HG02623 (cell line): ENCODE measurements around the gene B4GALNT4.
"Not testable (repeated sequence)": the region's sequence is repeated elsewhere in the genome, so short reads cannot be mapped to it uniquely, and the experiment has no call there.

Experiments
- ATAC-seq: cut with Tn5 transposase; IDR thresholded peaks from one replicate; pipeline ENCODE4 v1.9.1; 2021; ENCODE audit warnings: moderate library complexity; ENCODE audit not compliant: unreplicated experiment

Gene B4GALNT4

DNA sequence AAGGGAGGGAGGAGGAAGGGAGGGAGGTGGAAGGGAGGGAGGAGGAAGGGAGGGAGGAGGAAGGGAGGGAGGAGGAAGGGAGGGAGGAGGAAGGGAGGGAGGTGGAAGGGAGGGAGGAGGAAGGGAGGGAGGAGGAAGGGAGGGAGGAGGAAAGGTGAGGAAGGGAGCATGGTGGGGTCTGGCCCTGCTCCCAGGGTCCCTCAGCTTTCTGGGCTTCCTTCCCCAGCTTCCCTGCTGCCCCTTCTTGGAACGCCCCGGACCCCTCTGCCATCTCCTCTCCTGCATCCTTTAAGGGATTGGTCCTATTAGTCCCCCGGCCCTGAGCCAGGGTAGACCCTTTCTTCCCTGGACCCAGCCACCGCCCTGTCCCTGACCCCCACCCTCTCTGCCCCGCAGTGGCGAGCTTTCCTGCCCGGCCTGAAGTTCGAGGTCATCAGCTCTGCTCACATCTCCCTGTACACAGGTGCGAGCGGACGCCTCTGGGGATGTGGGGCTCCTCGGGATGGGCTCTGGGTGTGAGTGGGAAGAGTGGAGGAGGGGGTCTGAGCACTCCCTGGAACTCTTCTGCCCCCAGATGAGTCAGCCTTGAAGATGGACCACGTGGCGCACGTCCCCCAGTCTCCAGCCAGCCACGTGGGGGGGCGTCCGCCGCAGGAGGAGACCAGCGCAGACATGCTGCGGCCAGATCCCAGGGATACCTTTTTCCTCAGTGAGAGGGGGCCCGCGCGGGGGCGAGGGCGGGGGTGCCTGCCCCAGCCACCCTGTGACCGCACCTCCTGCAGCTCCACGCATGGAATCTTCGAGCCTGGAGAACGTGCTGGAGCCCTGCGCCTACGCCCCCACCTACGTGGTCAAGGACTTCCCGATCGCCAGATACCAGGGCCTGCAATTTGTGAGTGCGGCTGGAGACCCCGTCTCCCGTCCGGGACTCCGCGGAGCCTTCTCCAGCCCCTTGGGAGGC, 6.0 kb downstream of the B4GALNT4 start:
- ATAC-seq = no peak

DNA sequence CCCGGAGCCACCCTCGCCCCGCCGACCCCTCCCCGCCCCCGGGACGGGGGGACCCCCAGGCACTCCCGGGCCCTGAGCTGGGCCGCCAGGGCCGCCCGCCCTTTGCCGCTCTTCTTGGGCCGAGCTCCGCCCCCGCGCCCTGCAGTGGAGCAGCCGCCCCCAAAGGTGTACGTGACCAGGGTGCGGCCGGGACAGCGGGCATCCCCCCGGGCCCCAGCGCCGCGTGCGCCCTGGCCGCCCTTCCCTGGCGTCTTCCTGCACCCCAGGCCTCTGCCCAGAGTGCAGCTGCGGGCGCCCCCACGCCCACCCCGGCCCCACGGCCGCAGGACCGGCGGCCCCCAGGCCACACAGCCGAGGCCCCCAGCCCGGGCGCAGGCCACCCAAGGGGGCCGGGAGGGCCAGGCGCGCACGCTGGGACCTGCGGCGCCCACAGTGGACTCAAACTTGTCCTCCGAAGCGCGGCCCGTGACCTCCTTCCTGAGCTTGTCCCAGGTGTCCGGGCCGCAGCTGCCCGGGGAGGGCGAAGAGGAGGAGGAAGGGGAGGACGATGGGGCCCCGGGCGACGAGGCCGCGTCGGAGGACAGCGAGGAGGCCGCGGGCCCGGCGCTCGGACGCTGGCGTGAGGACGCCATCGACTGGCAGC, 7.4 kb downstream of the B4GALNT4 start:
- ATAC-seq = no peak

DNA sequence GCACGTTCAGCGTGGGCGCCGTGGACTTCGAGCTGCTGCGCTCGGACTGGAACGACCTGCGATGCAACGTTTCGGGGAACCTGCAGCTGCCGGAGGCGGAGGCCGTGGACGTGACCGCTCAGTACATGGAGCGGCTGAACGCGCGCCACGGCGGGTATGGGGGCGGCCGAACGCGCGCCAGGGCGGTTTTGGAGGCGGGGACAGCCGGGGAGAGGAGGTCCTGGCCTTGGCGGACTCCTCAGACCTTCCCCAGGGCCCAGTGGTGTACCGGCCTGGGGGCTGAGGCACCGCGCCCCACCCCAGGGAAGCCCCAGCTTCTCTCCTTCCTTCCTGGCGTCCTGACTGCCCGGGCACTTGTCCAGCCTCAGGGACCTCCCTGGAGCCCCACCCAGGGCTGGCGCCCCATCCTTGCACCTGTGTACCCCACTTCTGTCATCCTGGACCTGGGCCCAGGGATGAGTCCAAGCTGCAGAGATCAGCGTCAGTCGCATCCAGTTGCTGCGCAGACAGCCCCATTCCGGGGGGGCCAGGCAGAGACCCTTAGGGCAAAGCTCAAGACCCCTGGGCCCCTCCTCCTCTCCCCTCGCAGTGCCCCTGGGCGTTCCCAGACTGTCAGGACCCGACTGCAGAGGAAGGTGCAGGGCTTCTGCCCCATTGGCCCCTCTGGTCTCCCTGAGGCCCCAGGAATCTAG, 8.0 kb downstream of the B4GALNT4 start:
- no peak for ATAC-seq

DNA sequence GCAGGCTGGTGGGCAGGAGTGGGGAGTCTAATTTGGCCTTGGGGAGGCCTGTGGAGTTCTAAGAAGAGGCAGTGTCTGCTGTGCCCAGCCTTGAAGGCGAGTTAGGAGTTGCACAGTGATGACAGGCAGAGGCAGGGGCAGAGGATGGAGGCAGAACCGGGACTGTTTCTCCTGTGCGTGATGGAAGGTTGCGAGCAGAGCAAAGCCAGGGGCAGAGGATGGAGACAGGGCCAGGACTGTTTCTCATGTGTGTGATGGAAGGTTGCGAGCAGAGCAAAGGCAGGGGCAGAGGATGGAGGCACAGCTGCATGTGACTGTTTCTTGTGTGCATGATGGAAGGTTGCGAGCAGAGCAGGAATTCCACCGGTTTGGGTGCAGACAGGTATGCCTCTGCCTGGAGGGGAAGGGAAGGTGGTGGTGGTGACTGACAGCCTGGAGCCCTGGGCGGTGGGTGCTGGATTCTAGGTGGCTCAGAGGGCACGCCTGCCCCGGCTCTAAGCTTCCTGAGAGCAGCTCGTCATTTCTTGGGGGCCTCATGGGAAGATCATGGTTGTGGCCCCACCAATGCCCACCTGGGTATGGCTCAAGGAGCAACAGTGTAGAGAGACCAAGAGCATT, 8.7 kb downstream of the B4GALNT4 start:
- ATAC-seq = no peak

DNA sequence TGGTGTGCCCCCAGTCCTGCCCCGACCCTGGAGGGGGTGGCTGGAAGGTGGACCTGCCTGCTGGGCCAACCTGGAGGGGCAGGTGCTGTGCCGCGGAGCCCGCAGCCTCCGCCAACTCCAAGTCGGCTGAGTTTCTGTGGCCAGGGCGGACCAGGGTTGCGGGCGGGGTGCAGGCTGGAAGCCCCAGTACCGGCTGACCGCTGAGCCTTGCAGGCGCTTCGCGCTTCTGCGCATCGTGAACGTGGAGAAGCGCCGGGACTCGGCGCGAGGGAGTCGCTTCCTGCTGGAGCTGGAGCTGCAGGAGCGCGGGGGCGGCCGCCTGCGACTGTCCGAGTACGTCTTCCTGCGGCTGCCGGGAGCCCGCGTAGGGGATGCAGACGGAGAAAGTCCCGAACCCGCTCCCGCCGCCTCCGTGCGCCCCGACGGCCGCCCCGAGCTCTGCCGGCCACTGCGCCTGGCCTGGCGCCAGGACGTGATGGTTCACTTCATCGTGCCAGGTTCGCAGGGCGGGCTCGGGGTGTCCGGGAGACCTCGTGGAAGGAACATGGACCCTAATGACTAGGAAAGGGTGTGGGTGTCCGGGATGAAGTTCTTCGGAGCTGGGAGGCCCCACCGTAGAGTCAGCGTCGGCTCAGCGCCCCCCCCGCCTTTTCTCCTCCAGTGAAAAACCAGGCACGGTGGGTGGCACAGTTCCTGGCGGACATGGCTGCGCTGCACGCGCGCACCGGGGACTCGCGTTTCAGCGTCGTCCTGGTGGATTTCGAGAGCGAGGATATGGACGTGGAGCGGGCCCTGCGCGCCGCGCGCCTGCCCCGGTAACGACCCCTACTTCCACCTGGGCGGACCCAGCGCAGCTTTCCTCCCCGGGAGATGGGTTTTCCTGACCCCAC, 10.2 kb downstream of the B4GALNT4 start:
- no peak for ATAC-seq

DNA sequence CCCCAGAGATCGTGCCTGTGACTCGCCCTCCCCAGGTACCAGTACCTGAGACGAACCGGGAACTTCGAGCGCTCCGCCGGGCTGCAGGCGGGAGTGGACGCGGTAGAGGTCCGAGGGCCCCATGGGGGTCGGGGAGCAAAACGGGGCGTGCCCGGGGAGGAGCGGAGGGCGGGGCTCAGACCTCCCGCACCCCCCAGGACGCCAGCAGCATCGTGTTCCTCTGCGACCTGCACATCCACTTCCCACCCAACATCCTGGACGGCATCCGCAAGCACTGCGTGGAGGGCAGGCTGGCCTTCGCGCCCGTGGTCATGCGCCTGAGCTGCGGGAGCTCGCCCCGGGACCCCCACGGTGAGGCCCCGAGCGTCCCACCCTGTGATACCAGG, 10.8 kb downstream of the B4GALNT4 start:
- no peak for ATAC-seq

DNA sequence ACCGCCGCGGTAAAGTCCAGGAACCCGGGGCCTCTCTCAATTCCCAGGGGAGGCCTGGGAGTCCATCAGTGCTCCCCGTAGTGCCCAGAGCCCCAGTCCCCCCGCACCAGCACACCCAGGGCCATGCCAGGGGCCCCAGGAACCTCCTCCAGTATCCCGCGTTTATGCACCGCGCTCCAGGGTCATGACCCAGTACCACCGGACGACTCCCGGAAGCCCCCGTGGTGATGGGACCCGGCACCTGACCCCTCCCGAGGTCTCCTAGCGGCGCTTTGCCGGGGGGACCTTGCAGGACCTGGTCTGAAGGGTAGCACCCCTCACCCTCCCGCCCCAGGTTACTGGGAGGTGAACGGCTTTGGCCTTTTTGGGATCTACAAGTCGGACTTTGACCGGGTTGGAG, 11.2 kb downstream of the B4GALNT4 start:
- no peak for ATAC-seq

DNA sequence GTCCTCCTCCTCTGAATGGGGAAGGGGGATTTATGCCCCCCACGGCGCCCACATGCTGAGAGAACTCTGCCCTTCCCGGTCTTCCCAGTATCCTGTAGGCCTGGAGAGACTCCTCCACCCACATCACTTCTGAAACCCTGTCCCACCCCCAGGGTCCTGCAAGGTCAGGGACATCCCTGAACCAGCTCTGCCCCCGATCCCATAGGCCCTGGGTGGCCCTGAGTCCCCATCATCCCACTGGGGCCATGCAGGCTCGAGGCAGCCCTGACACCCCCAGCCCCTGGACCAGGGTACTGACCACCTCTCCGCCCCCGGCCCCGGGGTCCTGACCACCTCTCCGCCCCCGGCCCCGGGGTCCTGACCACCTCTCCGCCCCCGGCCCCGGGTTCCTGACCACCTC, 11.7 kb downstream of the B4GALNT4 start:
- no peak for ATAC-seq

DNA sequence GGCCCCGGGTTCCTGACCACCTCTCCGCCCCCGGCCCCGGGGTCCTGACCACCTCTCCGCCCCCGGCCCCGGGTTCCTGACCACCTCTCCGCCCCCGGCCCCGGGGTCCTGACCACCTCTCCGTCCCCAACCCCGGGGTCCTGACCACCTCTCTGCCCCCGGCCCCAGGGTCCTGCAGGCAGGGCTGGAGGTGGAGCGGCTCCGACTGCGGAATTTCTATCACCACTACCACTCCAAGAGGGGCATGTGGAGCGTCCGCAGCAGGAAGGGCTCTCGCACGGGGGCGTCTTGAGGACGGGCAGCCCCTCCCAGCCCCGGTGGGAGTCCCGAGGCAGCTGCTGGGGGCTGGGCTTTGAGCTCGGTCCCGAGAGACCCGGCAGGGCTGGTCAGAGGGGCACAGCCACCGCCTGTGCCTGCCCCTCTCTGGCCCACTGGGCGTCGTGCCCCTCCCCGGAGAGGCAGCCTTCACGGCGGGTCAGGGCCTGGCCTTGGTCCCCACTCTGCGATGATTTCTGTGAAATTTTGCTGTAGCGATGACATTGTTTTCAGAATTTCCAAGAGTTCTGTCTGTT, 12.3 kb downstream of the B4GALNT4 start:
- no peak for ATAC-seq

DNA sequence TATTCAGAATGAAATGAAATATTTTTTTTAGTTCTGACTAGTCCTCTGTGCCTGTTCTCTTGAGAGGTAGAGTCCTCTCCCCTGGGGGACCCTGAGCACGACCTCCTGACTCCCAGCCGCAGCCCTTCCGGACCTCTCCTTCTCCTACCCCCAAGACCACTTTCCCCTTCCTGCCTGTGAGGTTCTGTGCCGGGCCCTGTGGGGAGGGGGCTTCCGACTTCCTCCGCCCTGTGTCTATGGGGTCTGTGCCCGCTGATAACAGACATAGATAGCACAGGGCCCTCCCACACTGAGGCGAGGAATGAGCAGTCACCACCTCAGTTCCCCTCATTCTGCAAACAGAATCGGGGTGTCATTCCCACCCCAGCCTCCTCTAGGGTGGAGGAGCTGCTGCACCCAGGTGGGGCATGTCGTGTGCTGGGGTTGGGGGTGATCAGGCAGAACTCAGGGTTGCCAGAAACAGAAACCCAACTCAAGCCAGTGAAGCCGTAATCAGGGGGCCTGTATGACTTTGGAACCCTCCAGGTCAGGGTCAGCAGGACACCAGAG, 12.9 kb downstream of the B4GALNT4 start:
- no peak for ATAC-seq

DNA sequence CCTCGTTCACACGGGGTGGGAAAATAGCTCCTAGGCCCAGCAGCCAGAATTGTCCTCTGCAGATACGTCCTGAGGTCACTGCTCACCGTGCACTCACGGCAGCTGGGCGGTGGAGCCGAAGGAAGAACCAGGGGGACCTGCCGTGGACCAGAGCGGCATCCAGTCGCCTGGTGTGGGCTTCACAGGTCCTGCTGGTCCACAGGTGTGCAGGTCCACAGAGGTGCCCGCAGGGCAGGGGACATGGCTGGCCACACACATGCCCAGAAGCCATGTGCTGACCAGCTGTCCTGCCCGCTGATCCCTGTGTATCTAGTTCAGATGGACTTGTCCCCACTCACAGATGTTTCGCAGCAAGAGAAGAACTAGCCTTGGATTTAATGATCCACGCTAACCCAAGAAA, 14.1 kb downstream of the B4GALNT4 start:
- ATAC-seq = no peak

DNA sequence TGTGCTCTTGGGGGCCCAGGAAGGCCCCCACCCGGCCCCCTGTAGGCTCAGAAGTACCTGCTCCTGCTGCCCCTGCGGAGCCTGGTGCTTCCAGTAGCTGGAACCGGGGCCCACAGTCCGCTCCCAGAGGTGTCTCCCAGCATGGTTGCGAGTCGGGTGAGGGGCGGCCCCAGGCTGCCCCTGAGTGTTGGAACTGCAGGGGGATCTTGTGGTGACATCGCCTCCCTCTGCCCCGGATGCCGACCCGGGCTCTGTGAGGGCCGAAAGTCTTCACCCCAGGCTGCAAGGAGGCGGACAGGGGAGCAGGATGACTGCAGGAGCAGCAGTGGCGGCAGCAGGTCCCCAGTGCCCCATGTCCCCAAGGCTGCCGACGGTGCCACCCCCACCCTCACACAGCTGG, 15.2 kb downstream of the B4GALNT4 start:
- no peak for ATAC-seq

DNA sequence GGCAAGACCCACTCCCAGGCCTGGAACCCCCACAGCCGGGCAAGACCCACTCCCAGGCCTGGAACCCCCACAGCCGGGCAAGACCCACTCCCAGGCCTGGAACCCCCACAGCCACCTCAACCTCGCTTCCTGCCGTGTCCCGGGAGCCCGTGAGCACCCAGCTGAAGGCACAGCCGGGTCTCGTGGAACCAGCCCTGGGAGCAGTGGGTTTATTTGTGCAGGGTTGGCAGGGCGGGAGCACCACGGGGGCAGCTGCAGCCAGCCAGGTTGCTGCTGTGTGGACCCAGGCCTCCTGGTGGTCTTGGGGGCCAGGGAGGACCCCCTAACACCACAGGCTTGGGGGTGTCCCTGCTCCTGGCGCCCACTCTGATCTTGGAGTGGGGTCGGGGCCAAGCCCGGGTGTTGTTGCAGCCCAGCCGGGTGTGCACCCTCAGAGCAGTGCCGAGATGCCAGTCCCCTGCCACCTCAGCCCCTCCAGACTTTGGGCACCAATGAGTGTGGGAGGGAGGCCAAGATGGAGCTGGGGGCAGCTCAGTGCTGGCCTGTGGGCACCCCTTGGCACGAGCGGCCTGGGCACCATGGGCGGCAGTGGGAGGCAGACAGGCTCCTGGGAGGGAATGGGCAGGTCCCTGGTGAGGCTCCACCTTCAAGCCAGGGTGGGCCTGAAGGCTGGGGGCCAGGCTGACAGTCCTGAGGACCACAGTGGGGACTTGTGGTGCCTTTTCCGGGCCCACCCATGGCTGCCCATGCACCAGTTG, 16.5 kb downstream of the B4GALNT4 start:
- no peak for ATAC-seq

DNA sequence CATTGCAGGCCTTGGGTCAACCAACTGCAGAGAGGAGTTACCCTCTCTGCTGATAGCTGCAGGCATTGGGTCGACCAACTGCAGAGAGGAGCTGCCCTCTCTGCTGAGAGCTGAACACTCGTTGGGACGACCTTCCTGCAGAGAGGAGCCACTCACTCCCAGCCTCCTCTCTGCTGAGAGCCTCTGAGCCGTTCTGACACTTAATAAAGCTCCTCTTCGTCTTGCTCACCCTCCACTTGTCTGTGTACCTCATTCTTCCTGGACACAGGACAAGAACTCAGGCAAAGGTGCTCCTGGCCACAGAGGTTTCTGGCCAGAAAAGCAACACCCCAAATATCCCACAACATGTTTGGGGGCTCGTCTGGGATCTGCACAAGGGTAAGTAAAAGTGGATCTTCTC, 17.2 kb downstream of the B4GALNT4 start:
- no peak for ATAC-seq

DNA sequence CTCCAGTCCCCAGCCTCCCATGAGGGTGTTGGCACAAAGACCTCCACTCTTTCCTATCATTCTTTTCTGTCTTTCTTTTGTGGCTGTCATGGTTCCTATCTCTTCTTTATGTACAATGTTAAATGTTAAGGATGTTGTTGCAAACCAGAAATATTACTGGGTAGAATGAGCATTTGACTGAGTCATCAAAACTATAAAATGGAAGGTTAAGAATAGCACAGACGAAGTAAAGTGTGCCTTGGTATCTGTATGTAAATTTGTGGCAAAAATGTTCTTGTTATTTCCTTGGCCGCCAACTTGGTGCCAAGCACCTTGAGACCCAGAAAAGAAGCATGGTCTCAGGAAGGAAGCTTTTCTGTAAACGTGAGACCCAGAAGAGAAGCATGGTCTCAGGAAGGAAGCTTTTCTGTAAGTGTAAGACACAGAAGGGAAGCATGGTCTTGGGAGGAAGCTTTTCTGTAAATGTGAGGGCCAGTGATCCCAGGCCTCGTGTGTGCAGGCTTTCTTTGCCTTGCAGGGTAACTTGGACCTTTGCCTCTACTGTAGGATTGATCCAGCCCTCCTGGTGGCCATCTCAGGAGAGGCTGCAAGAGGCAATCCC, 18.0 kb downstream of the B4GALNT4 start:
- no peak for ATAC-seq

DNA sequence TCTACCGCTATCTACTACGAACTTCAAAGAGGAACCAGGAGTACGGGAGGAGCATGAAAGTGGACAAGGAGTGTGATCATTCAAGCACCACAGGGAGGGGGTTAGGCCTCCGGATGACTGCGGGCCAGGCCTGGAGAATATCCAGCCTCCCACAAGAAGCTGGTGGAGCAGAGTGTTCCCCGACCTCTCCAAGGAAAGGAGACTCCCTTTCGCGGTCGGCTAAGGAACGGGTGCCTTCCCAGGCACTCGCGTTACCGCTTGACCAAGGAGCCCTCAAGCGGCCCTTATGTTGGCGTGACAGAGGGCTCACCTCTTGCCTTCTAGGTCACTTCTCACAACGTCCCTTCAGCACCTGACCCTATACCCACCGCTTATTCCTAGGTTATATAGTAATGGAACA, 20.1 kb downstream of the B4GALNT4 start:
- not testable (repeated sequence) for ATAC-seq

DNA sequence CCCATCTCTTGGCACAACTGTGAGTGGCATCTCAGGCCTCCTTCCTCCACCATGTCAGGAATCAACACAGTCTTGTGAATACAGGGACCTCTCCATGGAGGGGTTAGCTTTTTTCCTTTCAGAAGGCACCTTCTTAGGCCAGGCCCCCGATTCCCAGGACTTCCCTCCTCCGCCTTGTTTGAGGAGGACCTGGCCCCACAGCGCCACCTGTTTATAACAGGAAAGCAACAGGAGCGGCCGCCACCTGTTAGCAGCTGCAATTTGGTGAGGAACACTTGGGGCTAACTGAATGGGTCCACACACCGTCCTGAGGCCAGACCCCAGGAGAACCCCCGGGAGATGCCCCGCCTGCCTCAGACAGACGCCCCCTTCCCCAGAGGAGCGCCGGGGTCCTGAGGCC, 20.9 kb downstream of the B4GALNT4 start:
- no peak for ATAC-seq

DNA sequence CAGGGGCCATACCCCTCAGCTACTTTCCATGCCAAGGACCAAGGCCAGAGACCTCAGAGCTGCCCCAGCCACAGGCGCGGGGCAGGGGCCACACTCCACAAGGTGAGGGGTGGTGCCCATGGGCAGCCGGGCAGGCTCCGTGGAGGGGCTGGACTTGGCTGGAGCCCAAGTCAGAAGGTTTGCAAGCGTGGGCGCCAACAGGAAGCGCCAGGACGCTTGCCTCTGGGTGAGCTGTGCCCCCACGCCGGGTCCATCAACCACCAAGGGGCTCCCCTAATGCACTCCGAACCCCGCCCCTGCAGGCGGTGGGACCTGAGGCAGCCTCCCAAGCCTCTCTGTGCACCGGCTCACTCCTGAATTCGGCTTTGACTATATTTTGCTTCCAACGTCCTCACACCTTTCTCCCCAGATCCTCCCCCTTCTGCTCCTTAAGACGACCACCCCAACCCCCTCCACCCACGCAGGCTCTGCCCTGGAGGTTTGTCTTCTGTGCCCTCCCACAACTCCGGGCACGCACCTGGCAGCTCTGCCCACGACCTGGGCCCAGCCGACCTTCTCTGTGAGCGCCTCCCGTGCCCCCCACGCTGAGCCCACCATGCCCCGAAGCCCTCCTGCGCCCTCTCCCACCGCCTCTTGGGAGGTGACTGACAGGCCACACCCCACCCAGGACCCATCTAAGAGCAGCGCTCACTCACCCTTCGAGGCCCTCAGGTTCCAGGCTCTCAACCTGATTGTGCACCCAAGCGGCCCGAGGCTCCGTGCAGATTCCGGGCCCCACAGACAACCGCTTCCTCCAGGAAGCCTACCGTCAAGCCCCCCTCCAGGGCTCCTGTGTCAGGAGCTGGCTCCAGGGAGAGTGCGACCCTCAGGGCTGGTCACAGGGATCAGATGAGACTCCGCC, 22.1 kb downstream of the B4GALNT4 start:
- ATAC-seq = no peak
